Hematopoietic multipotent progenitor cell treated with erythropoietin and hydrocortisone succinate and interleukin-3 and kit ligand, for 17 days (in vitro differentiated cells): ENCODE data around the gene ZNF674.
"Not testable (repeated sequence)": the region's sequence is repeated elsewhere in the genome, so short reads cannot be mapped to it uniquely, and the experiment has no call there.

Experiments used
- DNase-seq: peaks from one replicate; pipeline ENCODE4 v3.0.0-alpha.2; 2015; ENCODE audit warnings: low spot score

ZNF674 gene

DNA sequence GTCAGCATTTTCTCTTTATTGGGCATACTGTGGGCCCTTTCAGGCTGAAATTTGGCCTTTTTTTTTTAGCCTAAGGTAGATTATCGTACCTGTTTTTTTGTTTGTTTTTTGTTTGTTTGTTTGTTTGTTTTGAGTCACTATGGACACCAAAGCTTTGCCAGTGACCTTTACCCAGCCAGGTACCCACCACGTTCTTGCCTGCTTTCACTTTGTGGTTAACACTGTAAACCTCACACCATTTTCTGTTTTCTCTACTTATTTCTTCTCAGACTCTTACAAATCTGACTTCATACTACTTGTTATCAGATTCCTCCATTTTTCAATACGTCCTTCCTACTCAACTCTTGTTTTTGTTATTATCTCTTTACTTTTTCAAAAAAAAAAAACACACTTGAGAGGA, 81.5 kb downstream of the ZNF674 start:
- DNase-seq, result no peak

DNA sequence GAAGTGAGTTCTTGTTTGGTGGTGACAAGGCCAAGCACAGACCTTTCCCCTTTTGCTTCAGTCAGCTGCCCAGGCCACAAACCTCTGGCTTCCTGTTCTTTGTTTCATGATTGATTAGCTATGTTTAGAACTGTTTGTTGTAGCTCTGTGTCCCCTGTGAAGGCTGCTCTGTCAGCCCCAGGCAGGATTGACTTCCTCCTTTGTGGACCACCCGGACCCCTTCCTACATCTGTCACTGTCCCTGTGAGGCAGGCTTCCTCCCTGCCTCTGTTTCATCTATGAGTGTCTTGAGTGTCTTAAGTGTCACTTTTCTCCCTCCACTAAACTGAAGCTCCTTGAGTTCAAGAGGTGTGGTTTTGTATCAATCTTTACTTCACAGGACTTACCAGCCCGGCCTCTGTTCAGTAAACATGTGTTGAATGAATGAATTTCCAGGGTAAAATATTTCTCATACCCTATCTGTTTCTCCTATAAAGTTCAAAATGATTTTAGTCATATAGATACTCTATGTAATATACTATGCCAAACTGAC, 83.5 kb downstream of the ZNF674 start:
- no peak for DNase-seq

DNA sequence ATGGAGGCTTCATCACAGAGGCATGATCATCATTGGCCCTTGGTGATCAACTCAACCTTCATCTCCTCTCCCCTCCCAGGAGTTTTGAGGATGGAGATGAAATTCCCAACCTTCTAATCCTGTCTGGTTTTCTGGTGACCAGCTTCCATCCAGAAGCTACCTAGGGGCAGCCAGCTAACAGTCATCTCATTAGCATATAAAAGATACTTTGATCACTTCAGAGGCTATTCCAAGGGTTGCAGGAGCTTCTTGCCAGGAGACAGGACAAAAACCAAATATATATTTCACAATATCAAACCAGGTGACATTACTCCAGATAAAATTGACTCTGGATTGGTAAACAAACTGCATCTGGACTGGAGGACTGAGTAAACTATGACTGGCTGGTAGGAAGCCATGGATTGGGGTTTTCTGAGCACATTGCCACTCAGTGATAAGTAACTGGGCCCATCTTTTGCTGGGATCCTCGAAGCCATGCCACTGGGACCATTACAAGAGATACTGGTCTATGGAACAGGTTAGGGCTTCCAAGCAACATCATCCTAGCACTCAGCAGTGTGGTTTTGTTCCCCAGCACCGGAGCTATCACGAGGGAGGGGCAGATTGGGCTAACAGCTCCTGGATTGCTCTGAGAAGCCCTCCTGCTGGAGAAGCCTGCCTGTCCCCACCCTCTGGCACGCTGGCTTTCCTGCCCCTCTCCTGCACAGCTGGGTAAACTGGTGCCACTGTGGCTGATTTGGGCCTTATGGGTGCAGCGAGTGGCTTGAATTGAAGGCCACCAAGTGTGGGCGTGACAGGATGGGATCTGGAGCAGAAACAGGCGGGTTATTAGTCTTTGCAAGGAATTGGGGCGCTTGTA, 84.2 kb downstream of the ZNF674 start:
- not testable (repeated sequence) for DNase-seq

DNA sequence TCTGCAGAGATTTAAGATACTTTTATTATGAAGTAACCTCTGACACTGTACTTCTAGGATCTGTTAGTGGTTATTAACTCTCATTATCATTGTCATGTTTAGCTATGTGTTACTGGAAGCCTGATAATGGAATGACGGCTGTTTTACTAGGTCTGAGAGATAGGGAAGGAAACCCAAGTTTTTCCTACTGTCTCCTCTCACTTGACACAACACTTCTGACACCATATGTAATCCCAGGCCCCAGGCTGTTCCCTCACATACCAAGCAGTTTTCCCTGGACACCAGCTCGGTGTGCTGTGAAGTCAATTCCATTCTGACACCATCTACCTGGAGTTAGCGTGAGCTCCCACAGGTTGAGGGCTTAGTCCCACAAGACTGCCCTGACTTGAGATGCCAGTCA, 85.6 kb downstream of the ZNF674 start:
- no peak for DNase-seq

DNA sequence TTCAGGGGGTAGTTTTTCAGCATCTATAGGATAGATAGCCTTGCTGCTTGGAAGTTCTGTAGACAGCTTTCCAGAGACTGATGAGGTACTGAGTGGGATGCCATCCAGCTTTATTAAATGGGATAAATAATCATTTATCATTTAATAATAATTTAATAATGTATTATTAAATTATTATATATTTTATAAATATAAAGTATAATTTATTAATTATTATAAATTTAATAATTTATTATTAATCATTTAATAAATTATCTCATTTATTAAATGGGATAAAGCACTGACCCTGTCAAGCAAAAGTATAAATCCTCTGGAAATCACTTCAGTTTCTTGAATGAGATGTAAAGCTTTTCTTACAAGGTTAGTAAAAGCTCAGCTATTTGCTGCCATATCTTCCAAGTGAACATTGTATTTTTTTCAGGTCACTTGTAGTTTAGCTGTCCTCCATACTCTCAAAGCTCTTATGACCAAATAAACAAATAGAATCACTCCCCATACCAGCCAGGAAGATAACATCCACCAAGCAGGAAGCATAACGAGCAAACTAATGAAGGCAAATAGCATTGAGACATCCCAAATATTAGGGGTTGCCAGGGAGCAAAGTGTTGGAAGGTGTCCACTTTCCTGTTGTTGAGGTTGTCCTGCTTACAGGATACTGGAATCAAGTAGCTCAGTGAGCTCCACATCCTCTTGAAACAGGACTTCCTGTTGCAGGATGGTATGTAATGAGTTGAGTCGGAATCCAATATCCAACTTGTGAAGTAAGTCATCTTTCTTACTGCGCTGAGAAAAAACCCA, 88.9 kb downstream of the ZNF674 start:
- DNase-seq, result no peak
